Measurements from ENCODE around the gene KIF3C.
"Not testable (repeated sequence)": the region's sequence is repeated elsewhere in the genome, so short reads cannot be mapped to it uniquely, and the experiment has no call there.

The KIF3C gene

DNA sequence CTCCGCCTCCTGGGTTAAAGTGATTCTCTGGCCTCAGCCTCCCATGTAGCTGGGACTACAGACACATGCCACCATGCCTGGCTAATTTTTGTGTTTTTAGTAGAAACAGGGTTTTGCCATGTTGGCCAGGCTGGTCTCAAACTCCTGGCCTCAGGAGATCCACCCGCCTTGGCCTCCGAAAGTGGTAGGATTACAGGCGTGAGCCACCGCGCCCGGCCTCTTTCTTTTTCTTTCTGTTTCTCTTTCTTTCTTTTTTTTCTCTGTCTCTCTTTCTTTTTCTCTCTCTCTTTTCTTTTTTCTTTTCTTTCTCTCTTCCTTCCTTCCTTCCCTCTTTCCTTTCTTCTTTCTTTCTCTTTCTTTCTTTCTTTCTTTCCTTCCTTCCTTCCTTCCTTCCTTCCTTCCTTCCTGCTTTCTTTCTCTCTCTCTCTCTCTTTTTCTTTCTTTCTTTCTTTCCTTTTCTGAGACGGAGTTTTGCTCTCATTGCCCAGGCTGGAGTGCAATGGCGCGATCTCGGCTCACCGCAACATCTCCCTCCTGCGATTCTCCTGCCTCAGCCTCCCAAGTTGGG, 16.6 kb upstream of the KIF3C start:
- DNase-seq: not testable (repeated sequence)

DNA sequence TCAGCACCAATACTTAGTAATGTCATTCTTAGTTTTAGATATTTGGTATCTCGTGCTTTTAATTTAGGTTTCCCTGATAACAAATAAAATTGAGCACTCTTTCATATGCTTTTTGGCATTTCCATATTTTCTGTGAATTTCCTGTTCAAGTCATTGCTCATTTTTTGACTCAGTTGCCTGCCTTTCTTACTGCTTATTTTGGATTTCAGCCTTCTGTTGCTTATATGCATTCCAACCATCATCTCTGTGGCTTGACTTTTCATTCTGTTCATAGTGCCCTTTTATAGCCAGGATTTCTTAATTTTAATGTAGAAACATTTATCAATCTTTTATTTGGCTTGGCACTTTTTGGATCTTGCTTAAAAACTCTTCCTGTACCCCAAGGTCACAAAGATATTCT, 14.5 kb upstream of the KIF3C start:
- no peak for DNase-seq

DNA sequence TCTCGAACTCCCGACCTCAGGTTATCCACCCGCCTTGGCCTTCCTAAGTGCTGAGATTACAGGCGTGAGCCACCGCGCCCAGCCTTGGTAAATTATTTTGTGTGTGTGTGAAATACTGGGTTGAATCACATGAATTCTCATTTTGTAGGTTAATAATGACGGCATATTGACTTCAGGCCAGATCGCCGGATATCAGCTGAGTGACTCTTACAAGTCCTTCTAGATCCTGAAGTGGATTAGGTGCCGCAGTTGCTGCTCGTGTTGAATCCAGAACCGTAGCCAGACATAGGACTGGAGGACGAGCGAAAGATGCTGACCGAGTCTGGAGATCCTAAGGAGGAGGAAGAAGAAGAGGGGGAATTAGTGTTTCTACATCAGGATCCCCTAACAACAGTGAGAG, 12.2 kb upstream of the KIF3C start:
- no peak for DNase-seq

DNA sequence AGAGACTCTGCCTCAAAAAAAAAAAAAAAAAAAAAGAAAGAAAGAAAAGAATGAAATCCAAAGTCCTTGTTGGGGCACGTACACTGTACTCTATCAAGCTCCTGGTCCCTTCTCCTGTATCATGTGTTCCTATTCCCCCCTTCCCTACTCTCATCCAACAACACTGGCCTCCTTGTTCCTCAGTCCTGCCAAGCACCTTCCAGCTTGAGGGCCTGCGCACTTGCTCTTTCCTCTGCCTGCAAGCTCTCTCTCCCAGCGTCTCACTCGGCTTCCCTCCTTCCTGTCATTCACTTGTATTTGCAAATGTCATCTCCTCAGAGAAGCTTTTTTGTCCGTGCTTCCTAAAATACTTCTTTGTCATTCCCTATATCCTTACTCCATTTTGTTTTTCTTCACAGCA, 10.8 kb upstream of the KIF3C start:
- DNase-seq: no peak

DNA sequence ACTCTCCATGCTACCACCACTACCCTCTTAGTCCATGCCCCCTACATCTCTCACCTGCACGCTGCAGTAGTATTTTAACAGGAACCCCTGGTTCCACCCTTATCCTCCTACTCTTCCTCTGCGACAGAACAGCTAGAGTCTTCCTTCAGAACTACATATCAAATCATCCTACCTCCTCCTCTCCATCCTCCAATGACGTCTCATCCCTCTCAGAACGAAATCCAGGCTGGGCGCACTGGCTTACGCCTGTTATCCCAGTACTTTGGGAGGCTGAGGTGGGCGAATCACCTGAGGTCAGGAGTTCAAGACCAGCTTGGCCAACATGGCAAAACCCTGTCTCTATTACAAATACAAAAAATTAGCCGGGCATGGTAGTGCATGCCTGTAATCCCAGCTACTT, 10.3 kb upstream of the KIF3C start:
- DNase-seq: no peak

DNA sequence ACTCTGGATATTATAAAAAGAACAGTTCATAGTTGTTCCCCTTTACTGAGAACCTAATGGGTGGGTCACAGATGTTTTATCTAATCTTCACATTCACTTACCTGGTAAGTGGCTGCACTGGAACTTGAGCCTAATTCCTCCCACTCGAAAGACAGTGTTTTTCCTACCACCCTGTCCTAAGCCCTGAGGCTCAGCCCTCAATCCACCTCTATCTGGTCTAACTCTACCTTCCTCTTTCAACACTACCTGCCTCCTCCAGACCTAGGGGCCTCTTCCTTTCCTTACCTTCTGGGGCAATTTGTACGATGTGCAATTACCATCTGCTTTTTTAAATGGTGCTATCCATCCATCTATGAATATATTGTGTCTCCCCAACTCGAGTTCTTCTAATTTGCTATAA, 9.7 kb upstream of the KIF3C start:
- DNase-seq: no peak

DNA sequence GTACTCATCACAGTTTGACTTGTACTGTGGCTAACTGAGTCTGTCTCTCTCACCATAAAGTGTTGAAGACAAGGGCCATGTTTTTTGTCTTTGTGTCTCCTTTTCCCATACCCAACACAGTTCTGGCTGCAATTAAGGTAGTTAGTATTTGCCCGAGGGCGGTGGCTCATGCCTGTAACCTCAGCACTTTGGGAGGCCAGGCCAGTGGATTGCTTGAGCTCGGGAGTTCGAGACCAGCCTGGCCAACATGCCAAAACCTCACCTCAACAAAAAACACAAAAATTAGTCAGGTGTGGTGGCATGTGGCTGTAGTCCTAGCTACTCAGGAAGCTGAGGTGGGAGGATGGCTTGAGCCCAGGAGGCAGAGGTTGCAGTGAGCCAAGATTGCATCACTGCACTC, 6.9 kb upstream of the KIF3C start:
- no peak for DNase-seq

DNA sequence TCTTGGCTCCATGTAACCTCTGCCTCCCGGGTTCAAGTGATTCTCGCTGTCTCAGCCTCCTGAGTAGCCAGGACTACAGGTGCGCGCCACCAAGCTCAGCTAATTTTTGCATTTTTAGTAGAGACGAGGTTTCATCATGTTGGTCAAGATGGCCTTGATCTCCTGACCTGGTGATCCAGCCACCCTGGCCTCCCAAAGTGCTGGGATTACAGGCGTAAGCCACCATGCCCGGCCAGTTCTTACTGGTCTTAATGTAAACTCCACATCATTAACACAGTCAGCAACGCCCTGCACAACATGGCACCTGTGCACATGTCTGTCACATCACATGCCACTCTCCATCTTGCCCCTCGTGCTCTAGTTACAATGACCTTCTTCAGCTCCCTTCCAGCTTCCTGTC, 5.8 kb upstream of the KIF3C start:
- DNase-seq: no peak

DNA sequence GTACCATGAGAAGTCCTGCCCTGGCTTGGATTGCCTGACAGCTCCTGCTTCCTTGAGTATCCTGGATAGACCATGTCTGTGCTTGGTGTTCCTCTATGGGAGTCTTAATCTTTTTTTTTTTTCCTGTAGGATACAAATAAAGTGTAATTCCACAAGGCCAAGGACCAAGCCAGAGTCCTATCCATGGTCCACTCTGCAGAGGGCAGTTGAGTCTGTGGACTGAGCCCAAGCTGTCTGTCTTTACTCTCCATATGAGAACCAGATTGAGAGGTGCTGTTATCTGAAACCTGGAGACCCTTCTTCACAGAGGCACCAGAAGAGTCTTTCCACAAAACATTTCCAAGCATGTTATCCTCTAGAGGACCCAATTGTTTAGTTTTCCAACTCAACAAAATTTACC, 1.4 kb upstream of the KIF3C start:
- DNase-seq: no peak

DNA sequence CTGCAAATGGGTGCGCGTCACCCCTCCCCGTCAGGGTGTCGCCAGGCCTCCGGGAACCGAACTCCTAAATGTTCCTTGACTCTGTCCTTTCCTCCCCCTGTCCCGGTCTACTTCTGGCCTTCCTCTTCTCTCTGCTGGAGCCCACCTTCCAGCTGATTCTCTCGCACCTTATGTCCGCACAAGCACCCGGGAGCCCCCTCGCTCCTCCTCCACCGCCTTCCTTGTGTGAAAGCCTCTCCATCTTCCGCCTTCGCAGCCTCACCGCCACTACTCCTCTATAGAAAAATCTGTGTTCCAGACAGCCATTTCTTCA, 627 bp upstream of the KIF3C start:
- DNase-seq: no peak

DNA sequence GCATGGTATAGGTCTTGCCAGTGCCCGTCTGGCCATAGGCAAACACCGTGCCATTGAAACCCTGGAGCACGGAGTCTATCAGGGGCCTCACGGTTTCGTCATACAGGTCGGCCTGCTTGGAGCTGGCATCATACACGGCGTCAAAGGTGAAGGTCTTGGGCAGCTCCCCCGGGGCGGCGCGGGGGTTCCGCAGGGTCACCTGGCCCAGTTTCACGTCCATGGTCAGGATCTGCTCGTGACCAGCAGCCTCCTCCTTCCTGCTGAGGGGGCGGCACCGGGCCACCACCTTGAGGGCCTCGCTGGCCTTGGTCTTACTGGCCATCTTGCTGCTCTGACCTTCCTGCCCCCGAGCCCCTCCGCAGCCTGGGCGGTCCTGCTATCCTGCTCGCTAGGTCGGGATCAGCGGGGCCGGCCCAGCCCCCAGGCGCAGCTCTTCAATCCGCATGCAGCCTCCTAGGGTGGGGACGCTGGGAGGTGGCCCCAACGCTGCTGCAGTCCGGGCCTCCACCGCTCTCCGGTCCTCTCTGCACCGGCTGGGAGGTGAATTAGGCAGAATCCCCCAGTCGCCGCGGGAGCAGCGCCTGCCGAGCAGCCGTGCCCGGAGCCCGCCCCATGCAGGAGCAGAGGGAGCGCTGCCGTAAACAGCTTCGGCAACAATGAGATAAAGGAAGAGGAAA, 563 bp downstream of the KIF3C start:
- no peak for DNase-seq

DNA sequence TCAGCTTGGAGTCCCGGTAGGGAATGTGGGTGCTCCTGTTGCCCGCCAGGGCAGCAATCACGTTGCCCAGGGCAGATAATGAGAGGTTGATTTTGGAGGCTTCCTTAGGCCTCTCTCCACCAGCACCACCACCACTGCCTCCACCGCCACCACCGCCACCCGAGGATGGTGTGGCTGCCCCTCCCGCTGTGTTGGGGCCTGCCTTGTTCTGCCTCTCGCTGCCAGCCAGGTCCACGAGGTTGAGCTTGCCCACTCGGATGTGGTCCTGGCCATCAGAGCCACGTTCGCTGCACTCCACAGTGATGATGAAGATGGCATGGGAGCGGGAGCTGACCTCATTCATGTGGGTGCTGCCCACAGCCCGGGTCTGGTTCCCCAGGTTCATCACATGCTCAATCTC, 1.3 kb downstream of the KIF3C start:
- DNase-seq: no peak

DNA sequence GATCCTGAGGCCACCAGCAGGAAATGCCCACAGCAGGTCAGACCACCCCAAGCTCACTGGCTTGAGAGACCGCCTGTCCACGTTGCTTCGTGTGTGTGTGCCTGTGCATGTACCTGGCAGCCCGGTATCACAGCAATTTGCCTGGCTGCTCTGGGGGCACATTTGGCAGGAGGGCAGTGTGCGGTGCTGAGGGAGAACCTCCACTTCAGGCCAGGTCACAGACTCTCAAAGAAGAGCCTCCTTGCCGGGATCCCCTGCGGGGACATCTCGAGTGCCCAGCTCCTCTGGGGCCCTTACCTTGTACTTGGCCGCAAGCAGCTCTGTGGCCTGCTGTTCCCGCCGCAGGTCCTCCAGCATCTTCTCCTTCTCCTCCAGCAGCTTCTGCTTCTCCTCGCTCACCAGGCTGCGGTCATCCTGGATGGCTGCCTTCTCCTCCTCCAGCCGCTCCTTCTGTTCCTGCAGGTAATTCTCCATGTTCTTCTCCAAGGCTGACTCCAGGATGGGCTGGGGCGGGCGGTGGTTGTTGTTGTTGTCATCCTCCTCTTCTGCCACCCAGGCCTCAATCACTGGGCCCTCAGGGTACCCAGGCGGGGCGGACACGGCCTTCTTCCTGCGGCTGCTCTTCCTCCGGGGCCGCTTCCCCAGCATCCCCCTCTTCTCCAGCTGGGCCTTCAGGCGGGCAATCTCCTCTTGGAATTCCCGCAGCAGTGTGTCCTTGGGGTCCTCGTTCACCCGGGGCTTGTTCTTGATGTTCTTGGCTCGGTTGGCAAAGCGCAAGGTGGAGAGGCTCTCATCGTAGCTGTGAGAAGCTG, 2.0 kb downstream of the KIF3C start:
- DNase-seq: no peak

DNA sequence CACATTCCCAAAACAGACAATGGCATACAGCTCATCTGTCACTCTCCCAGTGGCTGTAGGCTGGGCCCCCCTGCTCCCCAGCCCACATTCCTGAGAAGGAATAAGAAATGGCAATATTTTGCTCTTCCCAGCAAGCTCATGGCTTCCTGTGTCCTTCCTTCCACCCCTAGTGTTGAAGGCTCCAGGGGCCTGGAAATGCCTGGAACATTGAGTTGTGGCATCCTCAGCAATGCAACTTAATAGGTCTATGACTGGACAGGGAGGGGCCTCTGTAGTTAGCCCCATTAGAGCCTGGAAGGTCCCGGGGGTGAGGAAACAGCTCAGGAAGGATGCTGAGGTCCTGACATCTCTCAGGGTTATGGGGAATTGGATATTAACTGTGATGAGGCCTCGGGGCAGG, 3.3 kb downstream of the KIF3C start:
- no peak for DNase-seq

DNA sequence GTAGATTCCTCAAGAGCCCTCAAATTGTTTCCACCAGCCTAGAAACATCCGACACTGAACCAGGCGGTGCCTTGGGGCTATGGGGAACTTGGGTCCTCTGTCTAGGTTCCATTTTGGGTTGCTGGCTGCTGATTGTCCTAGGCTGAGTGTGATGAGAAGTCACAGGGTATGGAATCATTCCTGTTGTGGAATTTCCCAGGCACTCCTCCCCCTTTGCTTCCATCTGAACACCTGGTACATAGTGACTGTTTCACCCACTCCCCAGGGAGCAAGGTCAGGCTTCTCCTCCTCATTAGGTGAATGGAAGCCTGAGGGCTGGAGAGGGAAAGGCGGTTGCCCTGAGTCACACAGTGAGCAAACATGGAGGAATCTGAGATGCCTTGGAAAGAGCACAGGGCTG, 4.5 kb downstream of the KIF3C start:
- no peak for DNase-seq

DNA sequence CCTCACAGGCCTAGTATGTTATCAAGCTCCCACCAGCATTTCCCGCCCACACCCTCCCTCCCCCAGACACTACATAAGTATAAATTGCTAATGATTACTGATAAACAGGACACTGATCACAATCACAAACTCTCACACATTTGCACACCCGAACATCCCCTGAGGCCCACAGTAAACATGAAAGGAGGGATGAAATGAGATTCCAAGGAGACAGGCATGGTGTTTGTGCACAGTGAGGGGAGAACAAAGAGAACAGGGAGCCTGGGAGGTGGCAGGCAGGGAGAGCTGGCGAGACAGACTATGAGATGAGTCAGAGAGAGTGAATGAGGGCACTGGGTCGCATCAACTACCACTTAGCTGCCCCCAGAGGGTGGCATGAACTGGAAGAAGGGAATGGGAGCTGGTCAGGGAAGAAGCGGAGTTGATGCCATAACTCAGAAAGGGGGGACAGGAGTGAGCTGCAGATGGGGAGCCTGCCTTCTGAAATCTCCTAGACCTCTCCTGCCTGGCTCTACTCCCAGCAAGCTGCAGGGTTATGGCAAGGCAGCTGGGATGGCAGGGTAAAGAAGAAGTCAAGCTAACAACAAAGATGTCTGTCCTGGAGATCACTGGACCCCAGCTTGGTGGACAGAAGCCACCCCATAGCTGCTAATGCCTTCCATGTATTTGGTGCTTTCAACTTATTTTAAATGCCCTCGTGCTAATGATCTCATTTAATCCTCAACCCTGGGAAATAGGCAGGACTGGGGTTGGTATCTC, 5.1 kb downstream of the KIF3C start:
- no peak for DNase-seq

DNA sequence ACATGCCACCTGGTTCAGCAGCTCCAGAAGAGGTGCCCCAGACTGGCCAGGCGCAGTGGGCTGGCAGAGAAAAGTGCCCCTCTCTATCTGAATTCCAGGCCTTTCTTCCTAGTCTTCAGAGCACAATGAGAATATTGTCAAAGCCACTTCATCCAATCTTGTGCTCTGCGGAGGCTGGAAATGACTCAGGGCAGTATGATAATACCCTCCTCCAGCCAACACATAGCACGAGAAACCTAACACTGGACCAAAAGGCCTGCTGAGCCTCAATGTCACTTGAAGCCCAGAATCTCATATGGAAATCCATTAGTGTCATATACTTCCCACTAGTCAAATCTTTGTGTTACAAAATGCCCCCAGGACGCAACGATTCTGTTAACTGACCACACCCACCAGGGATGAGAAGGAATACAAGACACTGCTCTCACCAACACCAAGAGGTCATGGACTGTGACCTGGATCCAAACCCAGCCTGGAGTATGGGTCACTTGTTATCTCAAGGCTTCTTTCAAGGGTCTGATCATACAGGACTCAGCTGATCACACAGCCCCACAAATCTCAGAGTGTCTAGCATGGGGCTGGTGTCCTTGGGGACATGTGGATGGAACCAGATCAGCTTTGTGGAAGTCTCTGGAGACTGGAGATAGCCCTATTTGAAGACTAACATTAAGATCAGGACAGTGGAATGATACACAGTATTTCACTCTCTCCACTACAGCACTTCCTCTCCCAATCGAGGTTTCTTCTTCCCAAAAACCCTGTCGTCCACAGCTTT, 10.1 kb downstream of the KIF3C start:
- DNase-seq: no peak

DNA sequence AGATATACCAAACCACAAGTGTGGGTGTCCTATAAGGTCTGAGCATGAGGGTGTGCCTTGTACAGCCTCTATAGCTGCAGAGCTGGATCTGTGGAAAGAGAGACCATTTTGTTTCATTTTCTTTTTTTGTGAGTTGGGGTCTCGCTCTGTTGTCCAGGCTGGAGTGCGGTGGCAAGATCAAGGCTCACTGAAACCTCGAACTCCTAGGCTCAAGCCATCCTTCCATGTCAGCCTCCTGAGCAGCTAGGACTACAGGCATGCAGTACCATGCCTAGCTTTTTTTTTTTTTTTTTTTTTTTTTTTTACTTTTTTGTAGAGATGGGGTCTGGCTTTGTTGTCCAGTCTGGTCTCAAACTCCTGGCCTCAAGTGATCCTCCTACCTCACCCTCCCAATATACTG, 10.7 kb downstream of the KIF3C start:
- no peak for DNase-seq

DNA sequence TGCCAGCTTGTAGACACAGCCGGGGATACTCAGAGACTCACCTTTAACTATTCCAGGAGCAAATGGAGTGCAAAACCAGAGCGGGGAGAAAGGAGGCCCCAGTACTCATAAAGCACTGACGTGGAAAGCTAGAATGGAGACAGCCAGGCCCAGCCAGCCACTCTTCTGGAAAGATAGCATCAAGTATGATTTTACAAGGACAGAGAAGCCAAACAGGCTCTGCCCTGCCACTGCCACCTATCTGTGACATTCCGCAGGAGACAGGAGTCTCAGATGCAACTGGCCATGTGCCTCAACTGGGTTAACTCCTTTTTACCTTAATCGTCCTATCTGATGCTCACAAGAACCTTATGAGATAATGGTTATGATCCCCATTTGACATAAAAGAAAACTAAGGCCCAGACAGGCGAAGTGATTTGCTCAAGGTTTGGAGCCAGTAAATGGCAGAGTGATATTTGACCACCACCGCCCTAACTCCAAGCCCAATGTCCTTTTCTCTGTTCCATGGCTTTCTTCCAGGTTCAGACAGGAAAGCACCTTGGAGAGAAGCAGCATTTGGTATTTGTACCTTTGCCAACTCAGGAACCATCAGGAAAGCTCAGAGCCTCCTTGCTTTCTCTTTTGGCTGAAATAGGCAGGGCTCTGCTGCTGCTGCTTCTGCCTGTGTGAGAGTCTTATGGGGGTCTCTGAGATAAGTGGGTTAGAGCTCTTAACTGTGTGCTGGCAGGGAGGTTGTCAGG, 15.6 kb downstream of the KIF3C start:
- no peak for DNase-seq

DNA sequence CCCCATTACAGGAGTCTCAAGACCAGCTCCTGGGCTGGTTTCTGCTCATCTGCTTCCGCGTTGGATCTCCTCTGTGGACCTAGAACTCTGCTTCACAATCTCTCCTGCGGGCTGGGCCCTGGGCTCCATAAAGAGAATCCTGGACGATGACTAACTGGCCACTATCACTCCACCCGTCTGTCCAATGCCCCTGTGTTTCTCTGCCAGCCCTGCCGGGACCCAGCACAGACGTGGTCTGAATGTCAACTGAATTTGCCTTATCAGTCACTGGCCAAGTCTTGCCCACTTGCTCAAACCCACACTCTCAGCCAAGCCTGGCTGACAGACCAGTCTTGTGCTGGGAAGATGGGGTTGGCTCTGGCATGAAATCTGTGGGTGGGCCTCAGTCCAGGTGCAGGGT, 17.4 kb downstream of the KIF3C start:
- DNase-seq: no peak

DNA sequence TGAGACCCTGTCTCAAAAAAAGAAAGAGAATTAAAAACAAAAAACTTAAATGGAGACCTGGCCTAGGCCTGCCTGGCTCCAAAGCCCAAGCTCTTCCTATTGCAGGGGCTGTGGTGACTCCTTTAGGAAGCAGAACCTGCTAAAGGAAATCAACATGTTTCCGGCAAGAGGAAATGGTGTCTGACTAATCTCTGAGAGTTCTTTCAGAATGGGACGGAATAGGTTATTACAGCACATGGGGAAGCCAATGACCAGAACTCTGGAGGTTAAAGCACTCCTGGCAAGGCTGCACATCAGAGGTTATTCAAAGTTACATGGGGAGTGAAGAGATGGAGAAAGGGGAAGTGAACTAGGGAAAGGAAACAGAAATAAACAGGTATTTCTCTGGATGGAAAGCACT, 21.4 kb downstream of the KIF3C start:
- DNase-seq: no peak

DNA sequence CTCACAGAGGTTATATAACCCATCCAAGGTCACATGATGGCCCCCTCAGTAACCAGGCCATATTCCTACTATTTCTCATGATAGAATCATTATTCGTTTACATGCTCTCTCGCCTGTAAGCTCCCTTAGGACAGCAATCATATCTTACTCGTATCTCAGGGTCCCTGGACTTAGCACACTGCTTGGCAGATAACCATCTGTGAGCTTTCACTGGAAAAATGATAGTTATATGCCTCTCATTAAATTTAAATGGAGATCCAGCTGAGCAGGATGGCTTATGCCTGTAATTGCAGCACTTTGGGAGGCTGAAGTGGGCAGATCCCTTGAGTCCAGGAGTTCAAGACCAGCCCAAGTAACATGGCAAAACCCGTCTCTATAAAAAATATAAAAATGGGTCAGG, 21.9 kb downstream of the KIF3C start:
- DNase-seq: no peak

Measured in activated CD4-positive, CD25-positive, alpha-beta regulatory T cell treated with anti-CD3 and anti-CD28 coated beads, Interleukin-2, amount 50 U/mL, for 72 hours (primary cell).